GM23338 (cell line): ENCODE measurements around the gene CTRL. TPM values are rescaled to one million over a fixed set of nuclear protein-coding genes. Genes with fewer than 3 reads are reported as not detected.

ENCODE experiments used
- ATAC-seq: fragments of 200-7000 bp; cut with Tn5 transposase; 3 replicates; pipeline ENCODE4 v1.9.1; 2020
- DNase-seq: peaks from one replicate; pipeline ENCODE4 v3.0.0-alpha.2; 2015; ENCODE audit warnings: low spot score
- H2AFZ ChIP-seq: fragments of 200-600 bp; sonication (generic); 2 replicates; pipeline ENCODE4 v1.8.0; 2016; ENCODE audit warnings: antibody characterized with exemption, mild to moderate bottlenecking, moderate library complexity
- H3F3A ChIP-seq: fragments of 200-600 bp; sonication (generic); replicated peaks from 2 replicates; pipeline ENCODE4 v1.8.0; 2017; ENCODE audit warnings: antibody characterized with exemption, mixed run types, low read depth
- H3K27ac ChIP-seq: fragments of 200-600 bp; sonication (generic); 2 replicates; pipeline ENCODE4 v1.6.1; 2016; ENCODE audit warnings: low read depth
- H3K27me3 ChIP-seq: fragments of 200-600 bp; sonication (generic); 2 replicates; pipeline ENCODE4 v1.8.0; 2016; ENCODE audit warnings: mild to moderate bottlenecking, mixed run types, moderate library complexity; ENCODE audit not compliant: insufficient read depth
- H3K36me3 ChIP-seq: fragments of 200-600 bp; sonication (generic); 2 replicates; pipeline ENCODE4 v1.8.0; 2016; ENCODE audit warnings: mild to moderate bottlenecking; ENCODE audit not compliant: insufficient read depth
- H3K4me1 ChIP-seq: fragments of 200-600 bp; sonication (generic); 2 replicates; pipeline ENCODE4 v1.8.0; 2016; ENCODE audit warnings: mild to moderate bottlenecking, moderate library complexity; ENCODE audit not compliant: insufficient read depth
- H3K4me2 ChIP-seq: fragments of 200-600 bp; sonication (generic); 2 replicates; pipeline ENCODE4 v1.7.1; 2017; ENCODE audit warnings: mixed run types
- H3K4me3 ChIP-seq: fragments of 200-600 bp; sonication (generic); 2 replicates; pipeline ENCODE4 v1.6.1; 2016; ENCODE audit warnings: mixed run types
- H3K79me2 ChIP-seq: fragments of 200-600 bp; sonication (generic); replicated peaks from 2 replicates; pipeline ENCODE4 v1.8.0; 2017; ENCODE audit warnings: mild to moderate bottlenecking; ENCODE audit not compliant: insufficient read depth
- H3K9me2 ChIP-seq: fragments of 200-600 bp; sonication (generic); 2 replicates; pipeline ENCODE4 v1.8.0; 2017; ENCODE audit not compliant: insufficient read depth
- H4K20me1 ChIP-seq: fragments of 200-600 bp; sonication (generic); replicated peaks from 2 replicates; pipeline ENCODE4 v1.8.0; 2017; ENCODE audit warnings: mild to moderate bottlenecking; ENCODE audit not compliant: insufficient read depth
- H3K27ac Mint-ChIP-seq: 2 replicates; pipeline ENCODE4 v1.8.0; 2020; ENCODE audit warnings: inconsistent platforms, mild to moderate bottlenecking, moderate library complexity, mixed read lengths
- H3K27me3 Mint-ChIP-seq: 3 replicates; pipeline ENCODE4 v1.8.0; 2022; ENCODE audit warnings: low read depth, mild to moderate bottlenecking, moderate library complexity, mixed read lengths, inconsistent platforms; ENCODE audit not compliant: insufficient read depth, poor library complexity
- H3K36me3 Mint-ChIP-seq: 3 replicates; pipeline ENCODE4 v1.8.0; 2021; ENCODE audit warnings: low read depth, mild to moderate bottlenecking, inconsistent platforms, moderate library complexity, mixed read lengths
- H3K4me1 Mint-ChIP-seq: 3 replicates; pipeline ENCODE4 v1.8.0; 2020; ENCODE audit warnings: mild to moderate bottlenecking, inconsistent platforms, mixed read lengths
- H3K4me3 Mint-ChIP-seq: 3 replicates; pipeline ENCODE4 v1.8.0; 2021; ENCODE audit warnings: moderate library complexity, mild to moderate bottlenecking, inconsistent platforms, mixed read lengths
- H3K9me3 Mint-ChIP-seq: 3 replicates; pipeline ENCODE4 v1.8.0; 2020; ENCODE audit warnings: moderate library complexity, mild to moderate bottlenecking, inconsistent platforms, mixed read lengths
- CTCF ChIP-seq, 2 experiments: fragments of 200-600 bp in 1 of 2; sonication (generic) in 1 of 2; conservative IDR thresholded peaks; 2 replicates each; pipeline versions ENCODE4 v1.5.1 to v1.6.1; 2016 to 2017; ENCODE audit warnings: antibody characterized with exemption in 2 of 2, low read depth in 2 of 2, mild to moderate bottlenecking in 2 of 2, moderate library complexity in 1 of 2
- JUNB ChIP-seq: IDR thresholded peaks from one replicate; pipeline ENCODE4 v1.6.1; 2016; ENCODE audit warnings: antibody characterized with exemption; ENCODE audit not compliant: unreplicated experiment
- NANOG ChIP-seq: IDR thresholded peaks from 2 replicates; pipeline ENCODE4 v1.6.1; 2016; ENCODE audit warnings: antibody characterized with exemption, borderline replicate concordance
- STAT1 ChIP-seq: IDR thresholded peaks from one replicate; pipeline ENCODE4 v1.6.1; 2016; ENCODE audit warnings: antibody characterized with exemption; ENCODE audit not compliant: unreplicated experiment
- ZNF114 ChIP-seq: fragments of 250-450 bp; sonication (Bioruptor Pico); IDR thresholded peaks from 2 replicates; pipeline ENCODE4 v1.5.0; 2020; ENCODE audit warnings: mild to moderate bottlenecking, moderate library complexity
- ZNF331 ChIP-seq: fragments of 250-450 bp; sonication (Bioruptor Pico); IDR thresholded peaks from 2 replicates; pipeline ENCODE4 v1.5.0; 2020; ENCODE audit warnings: low read depth, mild to moderate bottlenecking, moderate library complexity
- ZNF462 ChIP-seq: fragments of 250-450 bp; sonication (Bioruptor Pico); IDR thresholded peaks from 2 replicates; pipeline ENCODE4 v1.5.0; 2020; ENCODE audit warnings: mild to moderate bottlenecking, moderate library complexity
- polyA plus RNA-seq: library from polyadenylated mRNA; unstranded; fragments of >200 nt; fragmentation: Nextera tagmentation; extraction: Ambion mirVana; gene quantifications from 2 replicates; pipeline ENCODE4 v1.2.1, GENCODE V29; 2016
- total RNA-seq: library from RNA; depleted of rRNA; stranded (reverse); fragments of >200 nt; shearing (Covaris generic); gene quantifications from 2 replicates; pipeline ENCODE4 v1.2.3, GENCODE V29; 2014
- TF ChIP-seq, protein P1 (sequence below): IDR thresholded peaks from one replicate; pipeline ENCODE4 v1.6.1; 2018; ENCODE audit warnings: antibody characterized with exemption; ENCODE audit not compliant: unreplicated experiment

Gene CTRL
- total and polyA plus RNA-seq, 2 experiments from 2014 or later, result 1.6 to 13.0 TPM

- Mint-ChIP-seq H3K36me3 (peaks cover 2% of the 10 kb centered on the region; the same call in 2 of the 3 replicates), H3K4me3 (peak overlapping the region; percentile 89), H3K27me3 (peaks cover 19% of the 10 kb centered on the region), H3K9me3 (no peaks in the 10 kb centered on the region; the same call in 2 of the 3 replicates), H3K27ac (peak overlapping the region; percentile 57; the same call in 1 of the 2 replicates), H3K4me1 (peaks cover 41% of the 10 kb centered on the region)
- Histone ChIP-seq H3K27me3 (no peaks in the 10 kb centered on the region), H3K36me3 (no peaks in the 10 kb centered on the region; the same call in 1 of the 2 replicates), H3K4me3 (peak overlapping the region; percentile 91), H3F3A (0 out of 2 replicates have a peak, but pooled peaks cover 22% of the 10 kb centered on the region), H3K79me2 (peaks cover 37% of the 10 kb centered on the region), H2AFZ (no peak overlapping the region; the same call in 1 of the 2 replicates), H3K27ac (no peak overlapping the region), H4K20me1 (peaks cover 19% of the 10 kb centered on the region), H3K4me2 (peak overlapping the region; percentile 99), H3K9me2 (no peaks in the 10 kb centered on the region), H3K4me1 (peaks cover 38% of the 10 kb centered on the region)
- TF ChIP-seq CTCF (conservative IDR thresholded peaks at IDR 0.05; ENCODE audit: low read depth in 2 of 2), result no peak
- no peak for TF ChIP-seq JUNB
- no peak for TF ChIP-seq ZNF331
- TF ChIP-seq ZNF114 (CRISPR knock-in tag), result no peak
- TF ChIP-seq, protein P1, sequence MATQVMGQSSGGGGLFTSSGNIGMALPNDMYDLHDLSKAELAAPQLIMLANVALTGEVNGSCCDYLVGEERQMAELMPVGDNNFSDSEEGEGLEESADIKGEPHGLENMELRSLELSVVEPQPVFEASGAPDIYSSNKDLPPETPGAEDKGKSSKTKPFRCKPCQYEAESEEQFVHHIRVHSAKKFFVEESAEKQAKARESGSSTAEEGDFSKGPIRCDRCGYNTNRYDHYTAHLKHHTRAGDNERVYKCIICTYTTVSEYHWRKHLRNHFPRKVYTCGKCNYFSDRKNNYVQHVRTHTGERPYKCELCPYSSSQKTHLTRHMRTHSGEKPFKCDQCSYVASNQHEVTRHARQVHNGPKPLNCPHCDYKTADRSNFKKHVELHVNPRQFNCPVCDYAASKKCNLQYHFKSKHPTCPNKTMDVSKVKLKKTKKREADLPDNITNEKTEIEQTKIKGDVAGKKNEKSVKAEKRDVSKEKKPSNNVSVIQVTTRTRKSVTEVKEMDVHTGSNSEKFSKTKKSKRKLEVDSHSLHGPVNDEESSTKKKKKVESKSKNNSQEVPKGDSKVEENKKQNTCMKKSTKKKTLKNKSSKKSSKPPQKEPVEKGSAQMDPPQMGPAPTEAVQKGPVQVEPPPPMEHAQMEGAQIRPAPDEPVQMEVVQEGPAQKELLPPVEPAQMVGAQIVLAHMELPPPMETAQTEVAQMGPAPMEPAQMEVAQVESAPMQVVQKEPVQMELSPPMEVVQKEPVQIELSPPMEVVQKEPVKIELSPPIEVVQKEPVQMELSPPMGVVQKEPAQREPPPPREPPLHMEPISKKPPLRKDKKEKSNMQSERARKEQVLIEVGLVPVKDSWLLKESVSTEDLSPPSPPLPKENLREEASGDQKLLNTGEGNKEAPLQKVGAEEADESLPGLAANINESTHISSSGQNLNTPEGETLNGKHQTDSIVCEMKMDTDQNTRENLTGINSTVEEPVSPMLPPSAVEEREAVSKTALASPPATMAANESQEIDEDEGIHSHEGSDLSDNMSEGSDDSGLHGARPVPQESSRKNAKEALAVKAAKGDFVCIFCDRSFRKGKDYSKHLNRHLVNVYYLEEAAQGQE, result no peak
- no peak for TF ChIP-seq ZNF462
- no peak for TF ChIP-seq NANOG
- TF ChIP-seq STAT1, result no peak
- DNase-seq (peak; percentile 54), ATAC-seq (peak; percentile 1)
Measured at GRCh38 chr16:67967958-67968399, 36.3 kb upstream of the CTRL start.
